ENCODE measurements around the gene R3HDM2. TPM values are rescaled to one million over a fixed set of nuclear protein-coding genes. Genes with fewer than 3 reads are reported as not detected.

The R3HDM2 gene
- total and polyA plus RNA-seq, 8 donors: 14.5 to 39.8 (median 24.4) TPM

- peak in 3 of 4 donors; percentile 1 to 5 (median 2) for ATAC-seq
- WGBS, 2 donors: 9% methylated on average over 55 to 63 of the region's 63 CpGs
- Histone ChIP-seq H3K4me3 (peak overlapping the region; percentile 25 to 59 (median 39)), H3K36me3 (peaks cover 0 to 10% (median 7%) of the 10 kb centered on the region in 3 donors), H3K9me3 (no peaks in the 10 kb centered on the region), H3K4me1 (peaks cover 0 to 30% (median 1%) of the 10 kb centered on the region in 3 donors), H3K27me3 (peaks cover 0 to 4% (median 0%) of the 10 kb centered on the region in 4 donors), H3K27ac (no peak overlapping the region)
- intact Hi-C loops (cut with DNase I): no loop called here
- TF ChIP-seq CTCF (IDR thresholded peaks at IDR 0.05): no peak
- DNase-seq: peak in 3 of 6 donors; percentile 51 to 67 (median 61)
- FAIRE-seq: no peak
Measured at GRCh38 chr12:57237932-57238853, 192.7 kb downstream of the R3HDM2 start.

- no peak for TF ChIP-seq CTCF (IDR thresholded peaks at IDR 0.05)
- peak overlapping the region in 1 of 4 donors; percentile 45 for H3K4me3 ChIP-seq
Measured at GRCh38 chr12:57237596-57237931, 193.3 kb downstream of the R3HDM2 start.

GRCh38 chr12:57236925-57237595 is 193.8 kb downstream of the R3HDM2 start:
- Histone ChIP-seq H3K4me3 (no peak overlapping the region), H3K27ac (no peak overlapping the region), H3K4me1 (peaks cover 0 to 24% (median 0%) of the 10 kb centered on the region in 3 donors), H3K36me3 (peaks cover 3 to 20% (median 7%) of the 10 kb centered on the region in 3 donors), H3K27me3 (peaks cover 0 to 4% (median 0%) of the 10 kb centered on the region in 4 donors), H3K9me3 (no peaks in the 10 kb centered on the region)
- TF ChIP-seq CTCF (IDR thresholded peaks at IDR 0.05): no peak
- peak in 3 of 6 donors; percentile 23 to 55 (median 53) for DNase-seq
- no peak for FAIRE-seq
- WGBS, 2 donors: 52 to 55% methylated on average over 8 to 9 of the region's 9 CpGs
- intact Hi-C loops (cut with DNase I): no loop called here
- no peak for ATAC-seq

More at GRCh38 chr12:57237596-57237931, 193.3 kb downstream of the R3HDM2 start:
- H3K9me3 ChIP-seq: no peaks in the 10 kb centered on the region
- no peak for ATAC-seq
- peaks cover 0 to 27% (median 0%) of the 10 kb centered on the region in 3 donors for H3K4me1 ChIP-seq
- FAIRE-seq: no peak
- 42 to 45% methylated on average over 5 of the region's 5 CpGs for WGBS, 2 donors
- H3K27me3 ChIP-seq: peaks cover 0 to 4% (median 0%) of the 10 kb centered on the region in 4 donors
- intact Hi-C loops (cut with DNase I): no loop called here
- H3K36me3 ChIP-seq: peaks cover 3 to 15% (median 7%) of the 10 kb centered on the region in 3 donors
- peak in 1 of 6 donors; percentile 49 for DNase-seq
- H3K27ac ChIP-seq: no peak overlapping the region

- DNase-seq: peak in 2 of 6 donors; percentile 32 to 72
- H3K27ac ChIP-seq: no peak overlapping the region
Measured at GRCh38 chr12:57236201-57236924, 194.5 kb downstream of the R3HDM2 start.

More at GRCh38 chr12:57236201-57236924, 194.5 kb downstream of the R3HDM2 start:
- Histone ChIP-seq H3K36me3 (peaks cover 3 to 25% (median 7%) of the 10 kb centered on the region in 3 donors), H3K4me3 (no peak overlapping the region), H3K27me3 (peaks cover 0 to 4% (median 0%) of the 10 kb centered on the region in 4 donors), H3K9me3 (no peaks in the 10 kb centered on the region), H3K4me1 (peaks cover 0 to 22% (median 4%) of the 10 kb centered on the region in 3 donors)
- intact Hi-C loops (cut with DNase I): no loop called here
- ATAC-seq (no peak), FAIRE-seq (no peak)
- 49 to 54% methylated on average over 39 to 40 of the region's 40 CpGs for WGBS, 2 donors
- TF ChIP-seq CTCF (IDR thresholded peaks at IDR 0.05): no peak
